HepG2 (cell line): Measurements from ENCODE around the gene USP36. TPM values are rescaled to one million over a fixed set of nuclear protein-coding genes. Genes with fewer than 3 reads are reported as not detected.

ENCODE experiments used
- CEBPB ChIP-seq: IDR thresholded peaks from 2 replicates; pipeline ENCODE4 v1.6.1; 2011; ENCODE audit warnings: low read depth, low read length, improper control_type of control experiment, borderline replicate concordance
- CREB3 ChIP-seq: sonication (generic); formaldehyde crosslinking; IDR thresholded peaks from 2 replicates; pipeline ENCODE4 v1.5.0; 2020; ENCODE audit warnings: missing genetic modification reagents
- HNF4G ChIP-seq, 2 experiments: sonication (generic) in 1 of 2; formaldehyde crosslinking in 1 of 2; IDR thresholded peaks; 2 replicates each; pipeline versions ENCODE4 v1.4.0 to v1.6.1; 2011 to 2020; ENCODE audit warnings: borderline replicate concordance in 2 of 2, low read depth in 2 of 2, mild to moderate bottlenecking in 2 of 2, low read length in 1 of 2, missing genetic modification reagents in 1 of 2, moderate library complexity in 1 of 2
- MED1 ChIP-seq: sonication (generic); formaldehyde crosslinking; IDR thresholded peaks from 2 replicates; pipeline ENCODE4 v1.4.0; 2020; ENCODE audit warnings: missing genetic modification reagents
- MEF2D ChIP-seq: sonication (generic); formaldehyde crosslinking; IDR thresholded peaks from 2 replicates; pipeline ENCODE4 v1.5.1; 2020; ENCODE audit warnings: mild to moderate bottlenecking, missing genetic modification reagents
- MXD1 ChIP-seq: sonication (generic); formaldehyde crosslinking; IDR thresholded peaks from 2 replicates; pipeline ENCODE4 v1.4.0; 2020; ENCODE audit warnings: mild to moderate bottlenecking, missing genetic modification reagents
- NFRKB ChIP-seq: fragments of 450-650 bp; IDR thresholded peaks from 2 replicates; pipeline ENCODE4 v1.6.1; 2017
- NONO ChIP-seq, 2 experiments: fragments of 450-650 bp in 1 of 2; sonication (generic) in 1 of 2; formaldehyde crosslinking in 1 of 2; IDR thresholded peaks in 1 of 2; conservative IDR thresholded peaks in 1 of 2; 2 replicates each; pipeline versions ENCODE4 v1.6.1 to v1.8.0; 2017 to 2022; ENCODE audit warnings: mild to moderate bottlenecking in 1 of 2, missing genetic modification reagents in 1 of 2, moderate library complexity in 1 of 2
- RARA ChIP-seq: IDR thresholded peaks from 2 replicates; pipeline ENCODE4 v1.6.1; 2016; ENCODE audit warnings: missing genetic modification reagents, missing compliant biosample characterization
- SALL2 ChIP-seq: sonication (generic); formaldehyde crosslinking; IDR thresholded peaks from 2 replicates; pipeline ENCODE4 v1.8.1; 2023; ENCODE audit warnings: mild to moderate bottlenecking, missing genetic modification reagents, inconsistent platforms
- SP5 ChIP-seq: IDR thresholded peaks from 2 replicates; pipeline ENCODE4 v1.6.1; 2016; ENCODE audit warnings: low read depth, borderline replicate concordance
- TBL1XR1 ChIP-seq: fragments of 150-350 bp; IDR thresholded peaks from 2 replicates; pipeline ENCODE4 v1.6.1; 2014; ENCODE audit warnings: borderline replicate concordance, low read length; ENCODE audit not compliant: partially characterized antibody
- TEAD3 ChIP-seq: optimal IDR thresholded peaks from 2 replicates; pipeline ENCODE3; 2016; ENCODE audit warnings: borderline replicate concordance
- TFDP2 ChIP-seq: sonication (generic); formaldehyde crosslinking; IDR thresholded peaks from 2 replicates; pipeline ENCODE4 v1.4.0; 2020; ENCODE audit warnings: missing genetic modification reagents
- TGIF2 ChIP-seq: IDR thresholded peaks from 2 replicates; pipeline ENCODE4 v1.6.1; 2016; ENCODE audit warnings: control low read depth, missing compliant biosample characterization
- TRIM22 ChIP-seq: fragments of 450-650 bp; IDR thresholded peaks from 2 replicates; pipeline ENCODE4 v1.6.1; 2017
- WIZ ChIP-seq: sonication (generic); formaldehyde crosslinking; IDR thresholded peaks from 2 replicates; pipeline ENCODE4 v1.5.1; 2020; ENCODE audit warnings: mild to moderate bottlenecking, missing genetic modification reagents
- ZBTB49 ChIP-seq: sonication (generic); formaldehyde crosslinking; IDR thresholded peaks from 2 replicates; pipeline ENCODE4 v1.4.0; 2020; ENCODE audit warnings: missing genetic modification reagents, borderline replicate concordance
- ZFP1 ChIP-seq: IDR thresholded peaks from 2 replicates; pipeline ENCODE4 v1.6.1; 2016
- ZFP41 ChIP-seq: sonication (generic); formaldehyde crosslinking; IDR thresholded peaks from 2 replicates; pipeline ENCODE4 v1.4.0; 2020; ENCODE audit warnings: mild to moderate bottlenecking, missing genetic modification reagents, borderline replicate concordance
- ZNF441 ChIP-seq: sonication (generic); formaldehyde crosslinking; IDR thresholded peaks from 2 replicates; pipeline ENCODE4 v1.7.0; 2021; ENCODE audit warnings: missing genetic modification reagents, borderline replicate concordance
- ZNF546 ChIP-seq: sonication (generic); formaldehyde crosslinking; conservative IDR thresholded peaks from 2 replicates; pipeline ENCODE4 v1.8.1; 2023; ENCODE audit warnings: mild to moderate bottlenecking, missing genetic modification reagents
- ZNF567 ChIP-seq: sonication (generic); formaldehyde crosslinking; IDR thresholded peaks from 2 replicates; pipeline ENCODE4 v1.8.1; 2023; ENCODE audit warnings: mild to moderate bottlenecking, missing genetic modification reagents, borderline replicate concordance
- ZNF788 ChIP-seq: sonication (generic); formaldehyde crosslinking; IDR thresholded peaks from 2 replicates; pipeline ENCODE4 v1.5.0; 2020; ENCODE audit warnings: mild to moderate bottlenecking, missing genetic modification reagents, borderline replicate concordance
- polyA plus RNA-seq, 8 experiments: library from polyadenylated mRNA; depleted of rRNA in 3 of 8; stranded (reverse) in 7 of 8; unstranded in 1 of 8; fragments of >200 nt; fragmentation: Illumina TruSeq in 4 of 8; extraction: Trizol in 4 of 8; gene quantifications; 2 replicates each; pipeline versions ENCODE4 v1.2.1 to v1.2.3, GENCODE V29; 2011 to 2016; ENCODE audit warnings: low read depth in 4 of 8, missing spikeins in 1 of 8, mixed read lengths in 1 of 8; ENCODE audit not compliant: insufficient read depth in 1 of 8
- total RNA-seq, 5 experiments: library from RNA; depleted of rRNA; stranded (reverse); fragments of >200 nt; fragmentation: Illumina TruSeq; extraction: Trizol; gene quantifications; 2 replicates each; pipeline ENCODE4 v1.2.3, GENCODE V29; 2016; ENCODE audit warnings: low read depth in 1 of 5

USP36 gene
- total and polyA plus RNA-seq, 2 of the 13 experiments (the other 11 are each of a cell fraction or from before 2014, with no cell fraction given) = 29.6 to 45.9 TPM

GRCh38 chr17:78746263-78746948 is 94.2 kb downstream of the USP36 start (continued):
- TF ChIP-seq MXD1 (CRISPR knock-in tag) = no peak
- TF ChIP-seq HNF4G (IDR thresholded peaks at IDR 0.05; ENCODE audit: borderline replicate concordance, low read depth, low read length) = no peak
- peak; percentile 54; the same call in 1 of the 2 replicates for TF ChIP-seq HNF4G (CRISPR knock-in tag; IDR thresholded peaks at IDR 0.05; ENCODE audit: borderline replicate concordance, low read depth)
- no peak for TF ChIP-seq TBL1XR1
- TF ChIP-seq MED1 (CRISPR knock-in tag) = peak; percentile 88
- no peak for TF ChIP-seq WIZ (CRISPR knock-in tag)
- TF ChIP-seq ZNF788 = 0 out of 2 replicates have a peak, but pooled peaks have one; percentile 21
- TF ChIP-seq ZNF441 (CRISPR knock-in tag) = peak; percentile 88
- TF ChIP-seq TRIM22 = no peak
- TF ChIP-seq ZNF567 (CRISPR knock-in tag) = no peak
- TF ChIP-seq SP5 = peak; percentile 14; the same call in 1 of the 2 replicates
- TF ChIP-seq TEAD3 (CRISPR knock-in tag) = peak; percentile 54
- 0 out of 2 replicates have a peak, but pooled peaks have one; percentile 56 for TF ChIP-seq MEF2D (CRISPR knock-in tag)
- no peak for TF ChIP-seq TGIF2 (CRISPR knock-in tag)
- TF ChIP-seq CREB3 = no peak
- peak; percentile 91 for TF ChIP-seq RARA
- no peak for TF ChIP-seq ZNF546 (CRISPR knock-in tag)
- peak; percentile 95 for TF ChIP-seq CEBPB
- TF ChIP-seq ZBTB49 (CRISPR knock-in tag) = peak; percentile 31; the same call in 1 of the 2 replicates
- TF ChIP-seq ZFP41 (CRISPR knock-in tag) = no peak
- TF ChIP-seq NFRKB = no peak
- no peak for TF ChIP-seq SALL2 (CRISPR knock-in tag)
- no peak for TF ChIP-seq NONO (IDR thresholded peaks at IDR 0.05)
- 0 out of 2 replicates have a peak, but pooled peaks have one; percentile 19 for TF ChIP-seq NONO (CRISPR knock-in tag; conservative IDR thresholded peaks at IDR 0.05)
- TF ChIP-seq ZFP1 (CRISPR knock-in tag) = 0 out of 2 replicates have a peak, but pooled peaks have one; percentile 25
- 0 out of 2 replicates have a peak, but pooled peaks have one; percentile 24 for TF ChIP-seq TFDP2
